Measurements from ENCODE around the gene KIAA1217.
"Not testable (repeated sequence)": the region's sequence is repeated elsewhere in the genome, so short reads cannot be mapped to it uniquely, and the experiment has no call there.

KIAA1217 gene

GRCh38 chr10:24292304-24293293, 83.7 kb downstream of the KIAA1217 start:
- no peak for DNase-seq

DNA sequence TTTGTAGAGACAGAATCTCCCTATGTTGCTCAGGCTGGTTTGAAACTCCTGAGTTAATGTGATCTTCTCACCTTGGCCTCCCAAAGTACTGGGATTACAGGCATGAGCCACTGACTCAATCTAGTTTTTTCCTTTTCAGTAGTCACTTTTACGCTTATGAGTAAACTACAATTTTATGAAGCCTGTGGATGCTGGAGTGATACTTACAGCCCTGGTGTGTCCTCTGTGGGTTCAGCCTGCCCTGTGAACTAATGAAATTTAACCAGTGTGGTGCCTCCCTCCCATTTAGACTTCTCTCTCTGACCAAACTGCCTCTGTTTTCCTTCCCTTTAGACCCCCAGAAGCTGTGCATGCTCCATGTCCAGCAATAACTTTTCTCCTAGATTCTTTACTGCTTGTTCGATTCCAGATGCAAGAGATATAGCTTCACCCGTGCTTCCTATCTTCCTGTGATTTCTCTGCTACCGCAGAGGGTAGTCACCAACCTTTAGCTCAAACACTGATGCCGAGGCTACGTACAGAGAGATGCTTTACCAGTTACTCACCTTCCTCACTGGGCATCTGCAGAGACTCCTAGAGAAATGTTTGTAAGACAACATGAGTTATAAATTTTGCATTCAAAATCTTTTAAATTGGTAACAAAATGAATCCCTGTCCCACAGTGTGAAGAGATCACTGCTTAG, 90.8 kb downstream of the KIAA1217 start:
- DNase-seq, result no peak

DNA sequence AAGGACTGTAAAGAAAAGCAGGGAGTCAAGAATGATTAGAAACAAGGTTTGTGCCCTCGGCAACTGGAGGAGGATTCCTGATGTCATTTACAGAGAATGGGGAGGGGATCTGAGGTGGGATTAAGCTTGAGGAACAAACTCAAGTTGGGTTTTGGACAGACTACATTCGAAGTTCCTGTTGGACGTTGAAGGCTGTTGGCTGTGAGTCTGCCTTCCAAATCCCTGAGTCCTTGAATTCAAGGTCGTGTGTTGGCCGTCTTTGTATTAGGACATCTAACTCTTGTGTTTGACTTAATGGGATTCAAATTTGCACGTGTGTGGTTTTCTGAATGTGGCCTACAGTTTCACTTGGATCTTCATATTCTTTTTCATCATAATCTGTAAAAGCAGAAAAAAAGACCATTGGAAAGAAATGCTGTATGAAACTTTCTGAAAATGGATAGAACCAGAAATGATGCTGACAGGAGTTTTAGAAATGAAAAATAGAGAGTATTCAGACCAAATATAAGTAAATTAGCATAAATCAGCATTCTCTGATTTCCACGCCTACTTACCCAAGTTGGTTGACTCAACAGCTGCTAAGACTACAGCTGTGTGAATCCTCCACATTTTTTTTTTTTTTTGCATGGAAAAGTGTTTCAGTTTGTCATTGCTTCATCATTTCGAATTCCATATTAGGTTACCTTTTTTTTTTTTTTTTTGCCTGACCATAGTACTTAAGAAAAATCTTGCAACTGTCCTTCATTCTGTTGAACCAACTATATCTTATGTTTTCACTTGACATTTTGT, 94.8 kb downstream of the KIAA1217 start:
- DNase-seq, result no peak

DNA sequence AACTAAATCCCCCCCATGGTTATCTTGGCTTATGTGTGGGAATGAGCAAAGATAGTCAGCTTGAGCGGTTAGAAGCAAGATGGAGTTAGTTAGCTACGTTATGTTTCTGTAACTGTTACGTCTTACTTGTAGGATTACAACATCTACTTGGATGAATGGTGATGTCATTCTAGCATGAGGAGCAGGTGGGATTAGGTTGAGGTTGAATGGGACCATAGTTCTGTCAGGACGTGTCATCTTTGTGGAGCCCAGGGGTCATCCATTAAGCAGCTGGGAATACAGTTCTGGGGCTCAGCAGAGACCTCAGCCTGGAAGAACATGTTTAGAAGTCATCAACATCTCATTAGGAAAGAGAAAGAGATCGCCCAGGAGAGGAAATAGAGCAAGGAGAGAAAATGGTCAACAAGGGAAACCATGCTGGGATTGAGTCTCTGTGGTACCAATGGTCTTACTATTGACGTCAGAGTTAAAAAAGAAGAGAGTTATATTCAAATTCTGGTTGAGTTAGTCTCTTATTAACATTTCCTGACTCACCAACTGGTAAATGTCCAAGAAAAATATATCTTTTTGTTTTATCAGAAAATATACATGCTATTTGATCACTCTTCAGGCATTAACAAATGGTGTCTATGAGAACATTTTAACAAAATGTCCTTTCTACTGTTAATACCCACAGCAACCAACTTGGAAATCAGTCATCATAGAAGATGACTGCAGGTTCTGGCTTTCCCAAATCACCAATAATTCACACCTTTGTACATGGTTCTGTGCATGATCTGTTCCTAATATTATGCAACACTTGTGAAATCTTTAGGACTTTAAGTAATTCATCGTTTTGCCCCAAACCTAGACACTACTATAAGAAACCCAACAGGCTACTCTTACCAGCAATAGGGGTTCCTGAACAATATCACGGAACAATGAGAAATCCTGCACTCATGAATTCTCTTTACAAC, 96.9 kb downstream of the KIAA1217 start:
- DNase-seq, result no peak

GRCh38 chr10:24306507-24306875, 97.6 kb downstream of the KIAA1217 start:
- DNase-seq, result no peak

GRCh38 chr10:24307116-24307515, 98.2 kb downstream of the KIAA1217 start:
- no peak for DNase-seq

DNA sequence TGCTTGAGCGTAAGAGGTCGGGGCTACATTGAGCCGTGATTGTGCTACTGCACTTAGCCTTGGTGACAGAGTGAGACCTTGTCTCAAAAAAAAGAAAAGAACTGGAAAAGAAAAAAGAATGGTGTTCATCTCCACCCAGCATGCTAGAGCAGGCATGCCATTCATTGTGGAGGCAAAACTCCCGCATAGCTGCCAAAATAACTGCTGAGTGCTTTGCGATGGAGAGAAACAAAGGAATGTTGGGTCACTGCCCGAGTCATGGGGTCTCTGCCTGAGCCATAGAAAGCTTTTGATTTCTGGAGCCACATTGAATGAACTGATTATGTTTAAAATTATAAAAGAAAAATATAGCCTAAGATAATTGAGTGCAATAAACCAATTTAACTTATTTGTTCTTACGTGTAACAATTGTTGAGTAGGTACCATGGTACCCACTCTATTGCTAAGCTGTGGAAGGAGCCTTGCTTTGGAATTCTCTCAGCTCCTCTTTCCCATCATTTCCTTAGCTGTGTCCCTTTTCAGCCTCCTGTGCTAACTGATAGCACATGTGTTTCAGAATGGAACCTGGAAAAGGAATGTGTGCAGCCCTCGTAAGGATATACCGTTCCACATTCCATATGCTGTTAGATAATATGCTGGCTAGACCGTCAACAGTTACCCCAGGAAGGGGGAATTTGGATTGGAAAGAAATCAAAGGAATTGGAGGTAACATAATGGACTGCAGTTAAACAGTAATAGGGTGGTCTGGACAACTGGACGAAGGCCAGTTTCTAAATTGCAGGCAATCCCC, 99.0 kb downstream of the KIAA1217 start:
- peak; percentile 12 for DNase-seq

DNA sequence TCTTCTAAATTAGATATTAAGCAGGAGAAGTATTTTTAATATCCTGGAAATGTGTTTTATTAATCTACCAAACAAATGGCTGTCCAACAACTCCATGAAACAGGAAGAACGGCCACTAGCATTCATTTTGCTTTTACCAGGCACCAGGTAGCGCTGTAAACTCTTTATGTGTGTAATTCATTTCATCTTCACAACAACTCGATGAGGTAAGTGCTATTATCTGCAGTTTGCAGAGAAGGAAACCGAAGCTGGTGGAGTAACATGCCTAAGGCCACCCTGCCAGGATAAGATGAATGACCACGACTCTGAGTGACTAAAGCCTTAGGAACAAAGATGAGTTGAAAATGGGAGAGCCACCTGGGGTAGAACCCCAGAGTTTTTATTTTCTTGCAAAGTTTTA, 101.2 kb downstream of the KIAA1217 start:
- DNase-seq, result no peak

DNA sequence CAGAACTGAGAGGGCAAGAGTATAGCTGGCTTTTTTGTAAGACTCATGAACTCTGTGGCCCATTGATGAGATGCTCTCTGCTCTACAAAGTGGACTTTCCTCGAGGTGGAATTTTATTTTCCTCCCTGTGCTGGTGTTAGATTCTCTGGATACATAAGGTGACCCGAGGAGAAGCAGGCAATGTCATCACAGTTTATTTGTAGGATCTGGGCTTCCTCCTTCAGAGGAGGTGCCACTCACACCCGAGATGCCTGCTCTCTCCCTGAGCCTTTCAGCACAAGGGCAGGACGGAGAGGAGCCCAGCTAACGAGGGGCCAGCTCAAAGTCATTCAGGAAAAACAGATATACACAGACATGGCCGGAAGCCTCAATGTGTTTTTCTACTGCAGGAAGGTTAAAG, 103.0 kb downstream of the KIAA1217 start:
- no peak for DNase-seq

GRCh38 chr10:24313283-24313682, 104.3 kb downstream of the KIAA1217 start:
- no peak for DNase-seq

- no peak for DNase-seq
These were observed 106.3 kb downstream of the KIAA1217 start for GRCh38 chr10:24315211-24315610.

DNA sequence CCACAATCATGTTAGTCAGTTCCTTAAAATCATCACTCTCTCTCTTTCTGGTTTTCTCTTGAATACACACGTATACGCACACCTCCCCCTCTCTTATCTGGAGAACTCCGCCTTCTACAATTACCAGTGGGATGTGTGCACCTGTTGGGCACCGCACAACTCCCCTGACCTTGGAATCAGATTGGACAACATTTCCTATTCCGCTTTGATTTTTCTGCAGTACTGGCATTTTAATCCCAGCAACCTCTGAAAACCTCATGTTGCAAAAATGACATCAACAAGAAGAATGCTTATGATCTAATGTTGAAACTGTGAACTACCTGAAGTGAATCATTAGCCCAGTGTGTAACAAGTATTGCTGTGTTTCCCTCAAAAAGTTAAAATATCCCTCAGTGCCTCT, 109.6 kb downstream of the KIAA1217 start:
- no peak for DNase-seq

- no peak for DNase-seq
These were observed 111.4 kb downstream of the KIAA1217 start for GRCh38 chr10:24320373-24320772.

DNA sequence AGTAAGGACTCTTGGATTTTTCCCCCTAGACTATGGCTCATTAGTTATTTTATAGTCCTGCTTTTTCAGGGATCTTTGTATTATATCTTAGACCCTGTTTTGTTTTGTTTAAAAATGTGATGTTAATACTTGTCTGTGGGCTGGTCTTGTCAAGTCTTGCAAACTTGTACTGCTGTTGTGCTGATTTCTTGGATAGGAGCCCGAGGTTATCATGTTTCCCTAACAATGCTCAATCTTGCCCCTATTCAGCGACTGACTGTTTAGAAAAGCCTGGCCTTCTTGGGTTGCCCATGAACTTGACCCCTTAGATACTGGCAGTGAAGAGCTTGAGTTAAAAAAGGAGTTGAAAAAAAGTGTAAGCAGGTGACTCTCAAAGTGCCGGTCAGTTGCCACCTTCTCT, 115.7 kb downstream of the KIAA1217 start:
- DNase-seq, result no peak

- peak; percentile 13 for DNase-seq
These were observed 122.5 kb downstream of the KIAA1217 start for GRCh38 chr10:24331457-24331856.

- no peak for DNase-seq
These were observed 124.8 kb downstream of the KIAA1217 start for GRCh38 chr10:24333736-24334135.

GRCh38 chr10:24334279-24334939, 125.5 kb downstream of the KIAA1217 start:
- DNase-seq, result no peak

DNA sequence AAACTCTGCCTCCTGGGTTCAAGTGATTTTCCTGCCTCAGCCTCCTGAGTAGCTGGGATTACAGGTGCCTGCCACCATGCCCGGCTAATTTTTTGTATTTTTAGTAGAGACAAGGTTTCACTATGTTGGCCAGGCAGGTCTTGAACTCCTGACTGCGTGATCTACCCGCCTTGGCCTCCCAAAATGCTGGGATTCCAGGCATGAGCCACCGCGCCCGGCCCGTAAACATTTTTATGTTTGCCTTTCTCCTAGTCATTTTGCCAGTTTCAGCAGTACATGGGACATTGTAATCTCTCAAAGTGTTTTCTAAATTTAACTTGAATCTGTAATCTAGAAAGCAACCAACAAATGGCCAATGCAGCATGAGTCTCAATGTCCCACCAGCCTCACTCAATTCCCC, 128.8 kb downstream of the KIAA1217 start:
- DNase-seq, result not testable (repeated sequence)

- DNase-seq, result no peak
These were observed 130.4 kb downstream of the KIAA1217 start for GRCh38 chr10:24339387-24339786.

DNA sequence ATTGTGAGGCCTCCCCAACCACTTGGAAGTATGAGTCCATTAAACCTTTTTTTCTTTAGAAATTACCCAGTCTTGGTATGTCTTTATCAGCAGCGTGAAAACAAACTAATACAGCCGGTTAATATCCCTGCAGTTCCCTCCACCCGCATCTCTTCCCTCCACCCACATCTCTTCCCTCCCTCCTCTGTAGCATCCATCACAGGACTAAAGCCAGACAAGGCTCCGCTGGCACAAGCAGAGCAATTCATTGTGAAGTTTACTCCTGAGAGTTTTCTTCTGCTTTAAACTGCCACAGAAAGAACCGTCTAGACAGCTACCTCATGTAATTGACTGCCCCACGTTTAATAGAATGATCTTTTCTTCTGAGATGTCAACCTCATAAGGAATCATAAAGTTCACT, 131.5 kb downstream of the KIAA1217 start:
- DNase-seq, result no peak

DNA sequence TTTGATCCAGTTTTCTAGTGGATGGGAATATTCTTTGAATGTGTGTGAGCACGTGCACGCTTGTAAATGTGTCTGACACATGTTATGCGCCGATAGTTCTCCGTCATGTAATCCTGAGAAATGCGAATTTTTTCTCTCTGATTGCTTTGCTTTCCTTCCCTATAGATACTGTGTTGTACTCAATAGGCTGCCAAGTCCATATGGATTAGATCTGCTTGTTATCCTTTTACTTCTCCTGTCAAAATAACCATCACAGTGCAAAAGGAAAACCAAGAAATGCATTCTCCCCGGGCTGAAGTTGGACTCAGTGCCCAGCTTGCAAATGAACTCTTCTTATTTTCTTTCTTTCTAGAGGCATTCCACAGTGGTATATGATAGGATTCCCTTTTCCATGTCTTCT, 131.9 kb downstream of the KIAA1217 start:
- no peak for DNase-seq

Data from midbrain (tissue), 1 donor.